HG03469 (cell line): ENCODE data around the gene AGBL2.
A peak's percentile ranks its signal among the peaks of the same experiment; 100 is the strongest.
"Not testable (repeated sequence)": the region's sequence is repeated elsewhere in the genome, so short reads cannot be mapped to it uniquely, and the experiment has no call there.

Source experiments
- ATAC-seq: cut with Tn5 transposase; IDR thresholded peaks from one replicate; pipeline ENCODE4 v1.9.1; 2021; ENCODE audit warnings: mild to moderate bottlenecking, moderate library complexity, moderate number of reproducible peaks; ENCODE audit not compliant: unreplicated experiment

AGBL2 gene, protein sequence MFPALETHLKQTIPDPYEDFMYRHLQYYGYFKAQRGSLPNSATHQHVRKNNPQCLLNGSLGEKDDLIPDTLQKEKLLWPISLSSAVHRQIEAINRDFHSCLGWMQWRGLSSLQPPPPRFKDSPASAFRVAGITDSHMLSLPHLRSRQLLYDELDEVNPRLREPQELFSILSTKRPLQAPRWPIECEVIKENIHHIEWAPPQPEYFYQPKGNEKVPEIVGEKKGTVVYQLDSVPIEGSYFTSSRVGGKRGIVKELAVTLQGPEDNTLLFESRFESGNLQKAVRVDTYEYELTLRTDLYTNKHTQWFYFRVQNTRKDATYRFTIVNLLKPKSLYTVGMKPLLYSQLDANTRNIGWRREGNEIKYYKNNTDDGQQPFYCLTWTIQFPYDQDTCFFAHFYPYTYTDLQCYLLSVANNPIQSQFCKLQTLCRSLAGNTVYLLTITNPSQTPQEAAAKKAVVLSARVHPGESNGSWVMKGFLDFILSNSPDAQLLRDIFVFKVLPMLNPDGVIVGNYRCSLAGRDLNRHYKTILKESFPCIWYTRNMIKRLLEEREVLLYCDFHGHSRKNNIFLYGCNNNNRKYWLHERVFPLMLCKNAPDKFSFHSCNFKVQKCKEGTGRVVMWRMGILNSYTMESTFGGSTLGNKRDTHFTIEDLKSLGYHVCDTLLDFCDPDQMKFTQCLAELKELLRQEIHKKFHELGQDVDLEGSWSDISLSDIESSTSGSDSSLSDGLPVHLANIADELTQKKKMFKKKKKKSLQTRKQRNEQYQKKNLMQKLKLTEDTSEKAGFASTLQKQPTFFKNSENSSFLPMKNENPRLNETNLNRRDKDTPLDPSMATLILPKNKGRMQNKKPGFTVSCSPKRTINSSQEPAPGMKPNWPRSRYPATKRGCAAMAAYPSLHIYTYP

DNA sequence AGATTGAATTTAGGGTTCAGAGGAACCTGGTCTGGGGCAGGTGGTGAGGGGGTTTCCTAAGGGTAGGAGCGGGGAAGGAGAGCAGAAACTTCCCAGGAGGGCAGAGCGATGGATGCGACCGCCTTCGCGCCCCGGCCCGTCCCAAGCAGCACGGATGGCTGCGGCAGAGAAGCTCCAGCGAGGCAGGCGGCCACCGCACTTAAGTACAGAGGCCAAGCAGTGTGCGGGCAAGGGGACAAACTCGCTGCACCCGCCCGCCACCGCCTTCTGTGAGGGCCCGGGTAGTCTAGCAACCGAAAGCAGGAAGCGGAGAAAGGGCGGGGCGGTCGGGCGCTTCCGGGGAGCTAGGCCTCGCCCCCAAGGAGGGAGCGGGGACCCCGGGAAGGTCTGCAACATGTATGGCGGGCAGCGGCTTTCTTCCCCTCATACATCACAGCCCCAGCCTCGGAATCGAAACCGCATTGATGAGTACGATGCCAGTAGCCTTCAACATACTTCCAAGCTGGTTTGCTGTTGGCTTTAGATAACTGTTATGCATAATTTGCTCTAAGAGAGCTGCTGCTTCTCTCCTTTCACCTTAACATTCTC, at the start of gene AGBL2:
Gene AGBL2, minus strand, starts transcription at position 288 of the 588 bp plus-strand sequence. CDS start 719 bp downstream, outside the sequence.
- peak; percentile 86 for ATAC-seq

DNA sequence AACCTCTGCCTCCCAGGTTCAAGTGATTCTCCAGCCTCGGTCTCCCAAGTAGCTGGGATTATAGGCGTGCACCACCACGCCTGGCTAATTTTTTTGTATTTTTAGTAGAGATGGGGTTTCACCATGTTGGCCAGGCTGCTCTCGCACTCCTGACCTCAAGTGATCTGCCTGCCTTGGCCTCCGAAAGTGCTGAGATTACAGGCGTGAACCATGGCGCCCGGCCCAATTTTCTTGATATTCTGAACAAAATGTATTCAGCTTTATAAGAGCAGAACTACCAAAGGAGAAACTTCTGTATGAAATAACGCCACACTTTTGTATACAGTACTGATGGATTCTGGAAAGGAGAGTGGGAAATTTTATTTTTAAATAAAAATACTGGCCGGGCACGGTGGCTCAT, 44.1 kb upstream of the AGBL2 start:
- ATAC-seq: not testable (repeated sequence)

DNA sequence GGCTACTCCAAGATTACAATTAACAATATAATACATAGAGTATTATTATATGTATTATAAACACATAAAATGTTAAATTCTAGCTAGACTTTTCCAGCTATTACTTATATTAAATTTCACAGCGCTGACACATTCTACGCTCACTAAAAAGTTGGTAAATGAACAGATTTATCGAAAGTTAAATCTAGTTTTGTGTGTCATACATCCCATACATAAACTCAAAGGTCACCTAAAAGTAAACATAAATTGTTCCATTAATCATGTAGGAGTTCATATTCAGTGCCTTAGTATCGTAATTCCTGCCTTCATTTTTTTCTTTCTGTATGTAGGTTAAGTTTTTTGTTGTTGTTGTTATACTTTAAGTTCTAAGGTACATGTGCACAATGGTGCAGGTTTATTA, 41.0 kb upstream of the AGBL2 start:
- no peak for ATAC-seq

DNA sequence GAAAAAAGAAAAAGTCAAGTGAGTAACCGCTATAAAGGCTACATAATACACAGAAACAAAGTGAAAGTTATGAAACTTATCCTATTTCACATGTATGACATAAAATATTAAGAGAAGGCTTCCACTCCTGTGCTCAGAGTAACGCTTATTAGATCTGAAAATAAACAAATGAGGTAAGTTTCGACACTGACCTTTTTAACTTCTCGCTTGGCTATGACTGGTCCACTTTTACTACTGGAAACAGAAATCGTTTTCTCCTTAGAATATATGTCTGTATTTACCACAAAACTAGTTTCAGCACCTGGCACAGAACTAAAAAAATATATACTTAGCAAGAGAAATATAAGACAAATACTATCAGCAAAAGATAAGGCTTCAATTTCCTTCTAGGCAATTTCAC, 35.6 kb upstream of the AGBL2 start:
- no peak for ATAC-seq

DNA sequence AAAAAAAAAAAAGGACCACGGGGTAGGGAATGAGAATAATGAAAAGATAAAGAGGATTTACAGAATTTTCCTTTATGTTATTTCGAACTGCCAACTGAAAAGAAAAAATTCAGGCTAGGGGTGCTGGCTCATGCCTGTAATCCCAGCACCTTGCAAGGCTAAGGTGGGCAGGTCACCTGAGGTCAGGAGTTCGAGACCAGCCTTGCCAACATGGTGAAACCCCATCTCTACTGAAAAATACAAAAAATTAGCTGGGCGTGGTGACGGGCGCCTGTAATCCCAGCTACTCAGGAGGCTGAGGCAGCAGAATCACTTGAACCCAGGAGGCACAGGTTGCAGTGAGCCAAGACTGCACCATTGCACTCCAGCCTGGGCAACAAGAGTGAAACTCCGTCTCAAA, 27.3 kb upstream of the AGBL2 start:
- not testable (repeated sequence) for ATAC-seq

DNA sequence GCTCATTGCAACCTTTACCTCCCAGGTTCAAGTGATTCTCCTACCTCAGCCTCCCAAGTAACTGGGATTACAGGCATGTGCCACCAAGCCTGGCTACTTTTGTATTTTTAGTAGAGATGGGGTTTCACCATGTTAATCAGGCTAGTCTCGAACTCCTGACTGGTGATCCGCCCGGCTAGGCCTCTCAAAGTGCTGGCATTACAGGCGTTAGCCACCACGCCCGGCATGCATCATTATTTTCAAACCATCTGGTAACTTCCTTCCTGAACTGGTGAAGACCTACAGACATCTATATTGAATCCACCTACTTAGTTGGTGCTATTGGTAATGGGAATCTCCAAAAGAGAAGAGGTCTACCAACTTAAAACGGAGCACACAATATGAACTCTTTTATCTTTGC, 22.6 kb upstream of the AGBL2 start:
- ATAC-seq: not testable (repeated sequence)

DNA sequence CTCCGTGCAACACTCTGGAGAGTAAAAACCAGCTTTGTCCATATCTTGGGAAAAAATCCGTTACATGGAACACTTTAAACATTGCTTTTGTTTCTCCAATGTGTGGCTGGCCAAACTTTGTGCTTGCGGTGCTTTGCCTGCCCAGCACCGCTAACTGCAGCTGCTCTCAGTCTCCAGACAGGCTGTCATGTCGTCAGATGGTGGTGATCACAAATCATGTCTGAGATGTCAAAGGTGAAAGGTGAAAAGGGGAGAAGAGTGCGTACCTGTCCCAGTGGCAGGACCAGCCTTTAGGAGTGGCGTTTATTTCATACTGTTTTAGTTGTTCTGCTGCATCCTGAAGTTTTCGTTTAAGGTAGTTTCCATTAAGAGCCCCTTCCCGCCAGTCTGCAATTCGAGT, 17.1 kb upstream of the AGBL2 start:
- ATAC-seq: no peak

DNA sequence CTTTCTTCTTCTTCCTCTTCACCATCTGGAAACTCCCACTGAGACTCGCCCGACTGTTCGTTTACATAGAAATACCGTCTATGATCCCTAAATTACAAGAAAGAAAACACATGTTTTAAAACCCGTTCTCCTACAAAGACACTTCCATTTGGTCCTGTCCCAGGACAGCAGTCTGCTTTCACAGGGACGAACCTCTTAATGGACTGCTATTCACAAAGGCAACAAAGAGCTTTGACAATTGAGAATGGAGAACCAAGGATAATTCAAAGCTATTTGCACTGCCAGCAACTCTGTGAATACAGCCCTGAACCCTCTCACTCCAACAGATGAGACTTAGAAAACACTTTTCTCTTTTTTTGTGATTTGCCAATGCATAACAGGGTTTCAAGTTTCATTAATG, 16.3 kb upstream of the AGBL2 start:
- ATAC-seq: no peak

DNA sequence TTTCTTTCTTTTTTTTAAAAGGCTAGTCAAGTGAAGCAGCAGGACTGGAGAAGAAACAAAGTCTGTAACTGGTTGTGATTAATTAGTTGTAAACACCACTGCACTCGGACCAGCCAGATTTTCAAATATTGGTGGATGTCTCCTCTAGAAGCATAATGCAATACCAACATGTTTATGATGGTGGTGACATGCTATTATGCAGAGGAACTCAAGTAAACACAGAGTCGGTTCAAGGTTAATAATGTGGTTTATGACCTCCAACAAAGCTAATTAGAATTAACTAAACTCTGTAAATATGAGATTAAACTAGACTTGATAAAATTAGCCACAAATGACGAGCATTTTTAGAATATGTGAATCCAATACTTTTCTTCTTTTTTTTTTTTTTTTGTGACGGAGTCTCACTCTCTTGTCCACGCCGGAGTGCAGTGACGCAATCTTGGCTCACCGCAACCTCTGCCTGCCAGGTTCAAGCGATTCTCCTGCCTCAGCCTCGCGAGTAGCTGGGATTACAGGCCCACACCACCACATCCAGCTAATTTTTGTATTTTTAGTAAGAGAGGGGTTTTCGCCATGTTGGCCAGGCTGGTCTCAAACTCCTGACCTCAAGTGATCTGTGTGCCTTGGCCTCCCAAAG, 11.8 kb upstream of the AGBL2 start:
- ATAC-seq: no peak

DNA sequence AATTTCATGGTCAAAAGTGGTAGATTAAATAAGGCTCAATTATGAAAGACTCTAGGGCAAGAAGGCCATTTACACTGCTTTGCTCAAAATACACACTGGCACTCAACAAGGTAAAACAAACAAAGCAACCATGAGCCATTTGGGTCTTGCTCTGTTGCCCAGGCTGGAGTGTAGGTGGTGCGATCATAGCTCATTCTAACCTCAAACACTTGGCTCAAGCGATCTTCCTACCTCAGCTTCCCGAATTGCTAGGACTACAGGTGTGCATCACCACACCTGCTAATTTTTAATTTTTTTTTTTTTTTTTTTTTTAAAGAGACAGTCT, 10.9 kb upstream of the AGBL2 start:
- no peak for ATAC-seq

DNA sequence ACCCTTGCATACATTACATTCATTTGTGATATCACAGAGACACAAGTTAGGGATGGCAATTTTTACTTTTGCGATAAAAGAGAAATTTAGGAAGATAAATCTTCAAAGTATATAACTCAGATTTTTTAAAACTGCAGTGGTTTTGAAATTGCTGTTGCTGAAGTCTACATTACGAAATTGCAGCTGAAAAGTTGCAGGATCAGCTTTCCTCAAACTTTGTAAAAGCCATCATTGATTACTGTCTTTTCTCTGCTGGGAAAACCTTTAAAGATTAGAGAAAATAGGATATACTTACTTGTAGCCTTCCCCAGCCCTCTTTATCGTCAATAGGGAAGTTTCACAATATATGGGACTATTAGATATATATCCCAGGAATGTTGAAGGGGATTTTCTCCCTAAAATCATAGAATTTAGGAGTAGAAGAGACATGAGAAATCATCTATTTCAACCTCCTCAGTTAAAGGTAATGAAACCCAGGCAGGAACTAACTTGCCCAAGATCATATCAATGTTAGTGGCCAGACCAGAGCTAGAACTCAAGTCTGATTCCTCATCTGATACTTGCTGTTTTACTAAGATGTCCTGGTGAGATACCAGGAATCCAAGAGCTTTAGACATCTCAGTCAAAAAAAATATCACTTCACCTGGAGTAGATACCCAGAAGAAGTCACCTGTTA, 10.4 kb upstream of the AGBL2 start:
- ATAC-seq: no peak

DNA sequence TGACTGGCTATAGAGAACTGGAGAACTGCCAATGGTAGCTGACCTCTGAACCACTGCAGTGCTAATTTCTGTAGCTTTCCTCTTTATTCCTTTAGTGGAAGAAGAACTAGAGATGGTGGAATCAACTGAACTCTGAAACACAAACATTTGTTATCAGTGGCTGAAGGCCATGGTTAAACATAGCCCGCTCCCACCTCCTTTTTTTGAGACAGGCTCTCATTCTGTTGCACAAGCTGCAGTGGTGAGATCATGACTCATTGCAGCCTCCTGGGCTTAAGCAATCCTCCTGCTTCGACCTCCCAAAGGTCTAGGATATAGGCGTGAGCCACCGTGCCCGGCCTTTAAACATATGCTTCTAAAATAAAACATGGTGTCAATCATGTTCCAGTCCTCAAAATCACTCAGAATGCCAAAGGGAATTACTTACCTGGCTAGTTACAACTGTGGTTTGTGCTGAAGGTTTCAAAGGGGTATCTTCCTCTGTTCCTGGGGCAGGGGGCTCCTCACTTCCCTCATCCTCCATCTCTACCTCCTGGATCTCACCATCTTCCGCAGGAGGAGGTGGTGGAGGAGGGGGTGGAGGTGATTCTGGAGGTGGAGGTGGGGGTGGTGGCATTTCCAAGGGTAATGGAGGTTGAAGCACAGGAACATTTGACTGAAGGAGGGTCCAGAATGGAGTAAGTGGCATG, 9.0 kb upstream of the AGBL2 start:
- no peak for ATAC-seq

DNA sequence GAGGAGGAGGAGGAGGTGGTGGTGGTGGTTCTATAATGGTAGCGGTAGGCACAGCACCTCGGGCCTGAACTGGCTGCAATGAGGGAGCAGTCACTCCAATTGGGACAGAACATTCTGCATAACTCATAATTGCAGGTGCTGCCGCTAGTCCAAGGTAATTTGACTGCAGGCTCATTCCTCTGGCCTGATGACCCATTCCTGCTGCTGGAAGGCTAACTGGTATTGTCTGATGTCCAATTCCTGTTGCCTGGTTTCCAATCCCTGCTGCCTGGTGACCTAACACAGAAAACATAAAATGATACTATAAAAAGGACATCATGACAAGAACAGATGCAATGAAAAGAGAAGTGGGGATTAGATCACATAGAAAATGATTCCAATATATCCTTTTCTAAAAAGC, 7.9 kb upstream of the AGBL2 start:
- no peak for ATAC-seq

DNA sequence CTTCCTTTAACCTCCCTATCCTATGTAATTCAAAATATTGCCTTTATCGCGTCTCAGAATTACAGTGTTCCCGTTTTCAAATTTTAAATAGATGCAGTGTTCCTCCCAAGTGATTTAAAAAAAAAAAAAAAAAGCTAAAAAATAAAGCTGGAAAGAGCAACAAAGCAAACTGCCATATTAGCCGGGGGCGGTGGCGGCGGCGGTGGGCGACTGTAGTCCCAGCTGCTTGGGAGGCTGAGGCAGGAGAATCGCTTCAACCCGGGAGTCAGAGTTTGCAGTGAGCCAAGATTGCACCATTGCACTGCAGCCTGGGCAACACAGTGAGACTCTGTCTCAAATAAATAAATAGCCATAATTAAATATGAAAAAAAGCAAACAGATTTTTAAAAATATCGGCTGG, 5.5 kb upstream of the AGBL2 start:
- no peak for ATAC-seq

DNA sequence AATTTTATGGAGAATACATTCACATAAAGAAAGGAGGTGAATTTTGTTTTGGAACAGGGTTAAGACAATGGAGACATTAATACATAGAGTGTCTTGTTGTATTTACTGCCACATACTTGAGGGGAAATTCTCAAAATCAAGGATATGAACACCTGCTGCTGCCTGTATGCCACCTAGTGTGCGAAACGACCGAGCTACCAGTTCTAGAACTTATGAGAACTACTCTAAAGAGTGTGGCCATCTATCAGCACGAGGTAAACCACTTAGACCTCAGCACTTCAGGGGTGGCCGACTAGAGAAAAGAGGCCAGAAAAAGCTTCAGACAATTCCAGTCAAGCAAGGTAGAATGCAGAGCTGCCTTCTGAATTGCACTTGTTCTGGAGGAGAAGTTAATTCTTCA, 1.5 kb upstream of the AGBL2 start:
- no peak for ATAC-seq

DNA sequence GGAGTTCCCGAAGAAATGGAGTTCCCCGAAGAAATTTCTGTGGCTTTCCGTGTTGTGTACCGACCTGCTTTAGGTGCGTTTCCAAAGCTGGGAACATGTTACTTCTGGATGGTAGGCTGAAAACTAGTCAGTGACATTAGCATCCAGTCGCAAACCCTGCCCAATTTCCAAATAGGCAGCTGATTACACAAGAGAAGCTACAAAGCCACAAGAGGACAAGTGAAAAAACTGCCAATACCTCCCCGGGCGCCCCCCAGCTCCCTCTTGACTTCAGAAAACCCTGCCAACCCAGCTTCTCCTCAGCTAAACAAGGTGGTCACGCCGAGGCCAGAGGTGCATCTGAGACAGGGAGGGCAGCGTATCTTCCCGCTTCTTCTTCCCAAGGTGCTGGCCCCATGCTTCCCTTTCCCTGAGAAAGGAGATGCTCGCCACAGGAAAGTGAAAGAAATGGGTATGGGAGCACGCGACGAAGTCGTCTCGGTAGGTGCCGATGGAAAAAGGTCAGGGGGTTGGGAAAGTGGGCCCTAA, 551 bp downstream of the AGBL2 start:
- ATAC-seq: no peak

DNA sequence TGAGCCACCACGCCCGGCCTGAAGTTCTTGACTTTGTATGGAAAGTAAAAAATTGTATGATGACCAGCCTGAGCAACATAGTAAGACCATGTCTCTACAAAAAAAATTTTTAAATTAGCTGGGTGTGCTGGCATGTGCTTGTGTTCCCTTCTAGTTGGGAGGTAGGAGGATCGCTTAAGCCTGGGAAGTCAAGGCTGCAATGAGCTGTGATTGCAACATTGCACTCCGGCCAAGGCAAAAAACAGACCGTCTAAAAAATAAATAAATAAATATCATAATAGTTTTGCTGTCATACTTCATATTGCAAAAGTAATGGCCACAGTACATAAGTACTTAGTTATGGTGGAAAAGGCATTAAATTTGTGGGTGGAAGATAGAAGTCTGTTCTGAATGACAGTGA, 3.4 kb downstream of the AGBL2 start:
- no peak for ATAC-seq

DNA sequence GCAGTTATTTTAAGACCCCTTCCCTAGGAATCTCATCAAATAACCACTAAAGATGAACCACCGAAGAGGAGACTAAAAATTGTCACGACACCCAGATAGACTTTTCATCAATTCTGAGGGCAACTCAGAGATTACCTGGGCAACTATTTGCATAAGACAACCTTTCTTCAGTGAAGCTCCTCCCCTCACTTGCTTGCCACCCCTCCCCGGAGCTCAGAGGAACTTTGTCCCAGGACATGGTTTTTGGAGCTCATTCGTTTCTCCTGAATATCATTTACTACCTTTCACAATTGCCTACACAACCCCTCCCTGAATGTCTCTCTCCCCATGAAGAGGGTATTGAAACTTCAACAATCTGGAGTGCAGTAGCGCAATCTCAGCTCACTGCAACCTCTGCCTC, 3.9 kb downstream of the AGBL2 start:
- ATAC-seq: no peak

DNA sequence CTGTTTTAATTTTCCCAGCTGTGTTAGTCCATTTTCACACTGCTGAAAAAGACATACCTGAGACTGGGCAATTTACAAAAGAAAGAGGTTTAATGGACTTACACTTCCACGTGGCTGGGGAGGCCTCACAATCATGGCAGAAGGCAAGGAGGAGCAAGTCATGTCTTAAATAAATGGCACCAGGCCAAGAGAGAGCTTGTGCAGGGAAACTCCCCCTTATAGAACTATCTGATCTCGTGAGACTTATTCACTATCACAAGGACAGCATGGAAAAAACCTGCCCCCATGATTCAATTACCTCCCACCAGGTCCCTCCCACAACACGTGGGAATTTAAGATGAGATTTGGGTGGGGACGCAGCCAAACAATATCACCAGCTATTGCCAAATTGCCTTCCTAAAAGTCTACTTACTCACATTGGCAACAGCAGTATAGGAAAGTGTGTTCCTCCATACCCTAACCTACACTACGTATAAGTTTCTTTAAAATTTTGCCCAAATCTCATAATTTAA, 7.8 kb downstream of the AGBL2 start:
- not testable (repeated sequence) for ATAC-seq

DNA sequence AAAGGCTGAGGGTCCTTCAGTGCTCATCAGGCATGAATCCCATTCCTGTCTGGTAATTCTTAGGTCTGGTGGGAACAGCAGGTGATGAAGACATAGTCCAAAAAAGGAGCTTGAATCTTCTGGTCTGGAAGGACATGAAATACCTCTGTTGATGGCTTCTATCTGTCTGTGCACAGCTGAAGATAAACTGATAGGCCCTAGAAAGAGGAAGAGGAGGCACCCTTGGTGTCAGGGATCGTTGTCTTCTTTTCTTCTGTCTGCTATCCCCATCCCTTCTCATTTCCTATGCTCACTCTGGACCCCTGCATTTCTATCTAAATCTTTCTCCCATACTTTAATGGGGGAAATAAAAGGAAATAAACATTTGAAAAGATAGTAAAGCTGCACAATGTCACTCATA, 9.4 kb downstream of the AGBL2 start:
- ATAC-seq: no peak
